UCSD-AML1 (cell line): Measurements from ENCODE around the gene BRSK2.
"Not testable (repeated sequence)": the region's sequence is repeated elsewhere in the genome, so short reads cannot be mapped to it uniquely, and the experiment has no call there.

ENCODE experiments used
- DNase-seq: peaks from one replicate; lab custom pipeline; 2025; ENCODE audit not compliant: unreplicated experiment; lab: John Stamatoyannopoulos, UW

The BRSK2 gene

GRCh38 chr11:1354125-1354938, 35.4 kb upstream of the BRSK2 start:
- DNase-seq: no peak

DNA sequence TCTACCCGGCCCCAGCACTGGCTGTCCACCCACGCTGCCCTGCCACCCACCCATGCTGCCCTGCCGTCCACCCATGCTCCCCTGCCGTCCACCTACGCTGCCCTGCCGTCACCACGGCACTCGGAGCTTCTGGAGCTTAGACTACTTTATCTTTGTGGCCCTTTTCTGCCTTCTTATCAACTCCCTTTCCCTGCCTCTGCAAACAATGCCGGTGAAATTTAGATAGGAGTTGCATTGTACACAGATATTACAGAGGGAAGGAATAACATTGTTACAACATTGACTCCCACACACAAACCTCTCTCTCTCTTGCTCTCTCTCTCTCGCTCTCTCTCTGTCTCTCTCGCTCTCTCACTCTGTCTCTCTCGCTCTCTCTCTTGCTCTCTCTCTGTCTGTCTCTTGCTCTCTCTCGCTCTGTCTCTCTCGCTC, 33.7 kb upstream of the BRSK2 start:
- DNase-seq: no peak

- no peak for DNase-seq
Observed at GRCh38 chr11:1356478-1356960, 33.2 kb upstream of the BRSK2 start.

DNA sequence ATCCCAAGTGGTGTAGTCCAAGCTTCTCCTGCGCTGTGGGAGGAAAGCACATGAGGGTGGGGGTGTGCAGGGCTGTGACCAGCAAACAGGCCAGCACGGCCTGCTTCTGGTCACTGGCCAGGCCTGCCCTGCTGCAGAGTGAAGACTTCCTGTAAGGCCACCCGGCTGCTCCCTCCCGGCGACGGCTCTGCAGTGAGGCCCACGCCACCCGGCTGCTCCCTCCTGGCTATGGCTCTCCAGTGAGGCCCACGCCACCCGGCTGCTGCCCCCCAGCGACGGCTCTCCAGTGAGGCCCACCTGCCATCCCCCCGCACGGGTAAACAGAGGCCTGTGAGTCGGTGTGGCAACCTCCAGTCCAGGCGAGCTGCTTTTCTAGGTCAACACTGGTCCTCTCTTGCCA, 31.4 kb upstream of the BRSK2 start:
- DNase-seq: no peak

GRCh38 chr11:1358931-1359330, 30.8 kb upstream of the BRSK2 start:
- not testable (repeated sequence) for DNase-seq

- DNase-seq: no peak
Observed at GRCh38 chr11:1359556-1359955, 30.2 kb upstream of the BRSK2 start.

- DNase-seq: no peak
Observed at GRCh38 chr11:1360181-1360834, 29.4 kb upstream of the BRSK2 start.

DNA sequence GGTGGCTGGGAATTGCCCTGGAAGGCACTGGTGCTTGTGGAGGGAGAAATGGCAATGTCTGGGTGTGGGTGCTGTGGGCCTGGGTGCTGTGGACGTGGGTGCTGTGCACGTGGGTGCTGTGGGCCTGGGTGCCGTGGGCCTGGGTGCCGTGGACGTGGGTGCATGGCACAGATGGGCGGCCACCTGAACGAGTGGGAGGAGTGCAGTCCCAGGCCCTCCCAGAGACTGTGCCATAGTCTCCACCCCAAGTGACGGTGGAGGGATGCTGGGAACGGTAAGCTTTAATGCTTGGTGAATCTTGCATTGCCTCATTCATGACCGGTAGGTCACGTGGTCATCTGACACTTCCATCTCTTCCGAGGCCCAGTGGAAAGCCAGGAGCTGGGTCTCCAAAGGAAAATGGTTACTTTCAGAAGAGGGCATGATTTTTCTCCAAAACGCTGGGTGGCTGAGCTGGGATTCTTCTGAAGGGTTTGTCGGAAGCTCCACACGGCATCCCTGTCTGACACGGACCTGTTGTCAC, 28.8 kb upstream of the BRSK2 start:
- DNase-seq: no peak

DNA sequence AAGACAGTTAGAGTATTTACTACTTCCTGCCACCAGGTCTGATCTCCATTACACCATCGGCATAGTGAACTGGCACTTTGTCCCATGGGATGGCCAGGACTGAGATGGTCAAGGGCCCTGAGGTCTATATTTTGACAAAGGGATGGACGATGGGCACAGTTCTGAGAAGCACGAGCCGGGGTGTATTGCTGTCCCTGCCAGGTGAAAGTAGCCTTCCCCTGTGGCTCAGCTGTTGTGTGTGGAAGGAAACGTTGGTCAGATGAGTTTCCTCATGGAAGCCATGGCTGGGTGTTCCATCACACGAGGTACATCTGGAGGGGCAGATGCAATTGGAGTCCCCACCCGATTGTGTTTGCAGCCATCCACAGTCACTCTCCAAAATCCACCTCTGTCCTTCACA, 27.9 kb upstream of the BRSK2 start:
- DNase-seq: no peak

DNA sequence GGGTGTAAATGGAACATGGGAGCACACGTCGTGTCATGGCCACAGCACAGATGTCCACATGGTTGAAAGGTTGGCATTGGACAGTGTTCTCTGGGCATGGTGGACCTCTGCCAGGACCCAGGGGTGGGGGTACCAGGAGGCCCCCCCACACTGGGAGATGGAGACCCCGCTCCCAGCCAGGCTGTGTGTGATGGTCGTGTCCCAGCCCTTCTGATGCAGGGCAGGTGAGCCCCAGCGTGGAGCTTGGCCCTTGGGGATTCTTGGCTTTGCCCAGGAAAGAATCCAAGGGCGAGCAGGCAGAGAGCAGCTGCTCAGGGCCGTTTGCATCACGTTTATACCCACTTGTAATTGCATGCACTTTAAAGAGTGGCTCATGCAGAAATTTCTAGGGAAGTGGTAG, 22.0 kb upstream of the BRSK2 start:
- DNase-seq: no peak

GRCh38 chr11:1368216-1368615, 21.5 kb upstream of the BRSK2 start:
- DNase-seq: no peak

DNA sequence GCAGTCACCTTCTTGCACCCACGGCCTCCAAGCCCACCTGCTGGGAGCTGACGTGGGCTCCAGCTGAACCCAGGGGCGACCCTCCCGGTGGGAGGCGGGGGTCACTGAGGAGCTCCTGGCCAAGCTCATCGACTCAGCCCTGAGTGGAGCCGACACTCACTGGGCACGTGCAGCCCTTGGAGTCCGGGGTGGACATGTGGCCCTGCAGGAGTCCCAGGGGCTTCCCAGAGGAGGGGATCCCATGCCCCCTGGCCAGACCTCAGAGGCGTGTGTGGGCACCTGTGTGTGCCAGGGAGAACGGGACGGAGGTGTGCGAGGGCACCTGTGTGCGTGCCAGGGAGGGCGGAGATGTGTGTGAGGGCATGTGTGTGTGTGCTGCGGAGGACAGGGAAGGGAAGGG, 20.8 kb upstream of the BRSK2 start:
- DNase-seq: no peak

- no peak for DNase-seq
Observed at GRCh38 chr11:1369371-1370005, 20.2 kb upstream of the BRSK2 start.

DNA sequence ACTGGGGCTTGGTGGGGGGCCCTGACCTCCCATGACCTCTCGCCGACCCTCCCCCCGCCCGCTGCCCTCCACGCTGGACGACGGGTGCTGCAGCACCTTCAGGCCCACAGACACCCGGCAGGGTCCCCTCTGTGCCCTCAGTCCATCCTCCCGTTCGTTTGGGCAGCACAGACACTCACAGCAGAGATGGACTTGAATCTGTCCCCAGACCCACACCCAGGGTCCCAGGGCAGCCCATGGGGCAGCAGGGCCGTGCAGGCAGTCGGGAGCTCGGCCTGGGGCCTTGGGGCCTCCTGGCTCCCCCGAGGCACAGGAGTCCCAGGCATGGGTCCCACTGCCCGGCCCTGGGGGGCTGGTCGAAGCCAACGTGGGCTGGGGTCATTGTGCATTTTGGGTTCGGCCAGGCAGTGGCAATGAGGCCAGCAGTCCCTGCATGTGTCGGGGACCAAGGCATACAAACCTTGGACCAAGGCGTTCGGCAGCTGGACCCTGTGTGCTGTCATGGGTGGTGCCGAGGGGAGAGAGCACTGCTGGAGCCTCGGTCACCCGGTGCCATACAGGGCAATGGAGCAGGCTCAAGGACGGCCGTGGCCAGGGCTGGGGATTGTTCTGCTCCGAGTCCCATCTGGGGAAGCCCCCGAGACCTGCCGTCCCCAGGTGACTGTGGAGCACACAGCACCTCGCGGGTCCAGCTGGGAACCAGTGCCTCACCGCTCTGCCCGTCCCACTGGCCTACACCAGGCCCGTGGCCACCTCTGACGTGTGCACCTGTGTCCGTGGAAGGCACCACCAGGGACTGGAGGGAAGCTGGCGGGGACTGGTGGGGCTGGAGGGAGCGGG, 19.3 kb upstream of the BRSK2 start:
- no peak for DNase-seq

DNA sequence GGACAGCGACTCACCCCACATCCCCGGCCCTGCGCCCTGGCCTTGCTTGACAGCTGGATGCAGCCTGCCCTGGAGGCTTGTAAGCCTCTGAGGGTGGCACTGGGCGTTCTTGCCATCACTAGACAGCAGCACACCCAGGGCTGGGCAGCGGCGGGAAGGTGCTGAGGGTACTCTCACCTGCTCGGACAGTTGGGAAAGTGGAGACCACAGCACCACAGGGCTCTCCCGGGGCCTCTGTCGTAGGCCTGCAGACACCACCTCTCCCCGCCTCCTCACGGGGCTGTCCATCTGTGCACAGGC, 18.8 kb upstream of the BRSK2 start:
- no peak for DNase-seq

GRCh38 chr11:1371377-1371776, 18.4 kb upstream of the BRSK2 start:
- no peak for DNase-seq

DNA sequence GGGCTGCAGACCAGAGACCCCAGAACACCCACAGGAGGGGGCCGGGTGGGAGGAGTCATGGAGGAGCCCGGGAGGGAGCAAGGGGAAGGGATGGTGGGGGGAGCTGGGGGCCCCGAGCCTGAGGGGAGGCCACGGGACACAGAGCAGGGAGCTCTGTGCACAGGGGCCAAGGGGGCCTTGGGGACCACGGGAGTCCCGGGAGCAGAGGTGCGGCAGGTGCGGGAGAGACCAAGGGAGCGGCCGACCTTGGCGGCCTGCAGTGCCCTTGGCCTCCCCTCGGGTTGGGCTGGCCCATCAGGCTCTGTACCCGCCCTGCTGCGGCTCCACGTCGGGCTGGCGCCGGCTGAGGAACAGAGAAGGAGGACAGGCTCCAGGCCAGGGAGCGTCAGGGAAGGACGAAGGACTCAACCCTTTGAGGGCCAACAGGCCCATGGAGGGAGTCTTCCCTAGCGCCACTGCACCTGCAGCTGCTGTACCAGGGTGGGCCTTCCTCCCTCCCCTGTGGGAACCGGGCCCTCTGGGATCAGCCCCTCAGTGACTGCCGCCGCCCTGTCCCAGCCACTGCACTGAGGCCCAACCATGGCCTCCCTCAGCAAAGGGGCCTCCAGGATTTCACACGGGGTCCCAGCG, 17.8 kb upstream of the BRSK2 start:
- no peak for DNase-seq

- DNase-seq: no peak
Observed at GRCh38 chr11:1372660-1373059, 17.1 kb upstream of the BRSK2 start.

DNA sequence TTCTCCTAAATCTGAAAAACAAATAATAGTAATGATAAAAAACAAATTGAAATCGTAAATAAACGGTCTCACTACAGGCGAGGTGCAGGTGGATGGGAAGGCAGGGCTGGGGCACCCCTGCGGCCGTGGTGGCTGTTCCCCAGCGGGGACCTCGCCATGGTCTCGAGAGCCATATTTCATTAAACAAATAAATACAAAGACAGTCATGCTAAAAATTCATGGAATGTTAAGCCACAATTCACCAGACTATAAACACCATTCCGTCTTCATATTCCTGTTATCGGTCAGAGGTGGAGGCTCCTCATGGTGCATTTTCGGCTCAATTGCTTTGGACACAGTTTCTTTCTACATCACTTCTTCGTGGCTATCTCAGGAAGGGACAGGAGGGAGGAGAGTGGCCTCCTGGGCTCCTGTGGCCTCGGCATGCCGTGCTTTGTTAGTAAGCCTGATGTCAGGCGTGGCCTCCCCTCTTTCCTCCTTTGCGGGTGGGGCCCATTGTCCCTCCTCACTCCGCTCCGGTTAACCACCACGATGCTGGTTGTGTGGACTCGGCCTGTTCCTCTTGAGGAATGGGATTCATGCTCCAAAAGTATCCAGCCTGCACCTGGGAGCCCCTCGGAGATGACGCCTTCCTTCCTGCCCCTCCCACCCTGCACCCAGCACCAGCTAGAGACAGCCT, 16.1 kb upstream of the BRSK2 start:
- no peak for DNase-seq
